Measurements from ENCODE around the gene LRP8. TPM values are rescaled to one million over a fixed set of nuclear protein-coding genes. Genes with fewer than 3 reads are reported as not detected.

The LRP8 gene
- total RNA-seq, 4 donors from 2014 or later: 1.8 to 3.6 (median 2.2) TPM

DNA sequence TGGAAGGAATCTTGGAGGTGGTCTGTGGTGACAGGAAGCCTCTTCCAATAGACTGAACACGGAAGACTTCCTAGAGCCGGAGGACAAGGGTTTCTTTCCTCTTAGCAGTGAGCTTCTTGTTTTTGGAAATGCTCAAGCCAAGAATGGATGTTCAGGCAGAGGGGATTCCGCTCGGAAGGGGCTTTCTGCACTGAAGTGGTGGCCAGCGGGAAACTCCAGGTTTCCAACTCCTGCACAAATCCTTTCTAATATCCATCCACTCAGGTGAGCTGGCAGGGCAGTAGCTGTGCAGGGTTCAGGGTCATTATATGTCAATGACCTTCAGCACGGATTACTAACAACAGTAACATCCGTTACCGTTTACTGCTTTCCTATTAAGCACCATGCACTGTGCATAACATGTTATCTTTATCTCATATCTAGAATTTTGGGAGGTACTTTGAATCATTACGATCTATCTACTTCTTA is 131.8 kb downstream of the LRP8 start:
- Histone ChIP-seq H3K27me3 (no peaks in the 10 kb centered on the region), H3K9me3 (no peaks in the 10 kb centered on the region), H3K4me1 (peaks cover 10 to 43% (median 15%) of the 10 kb centered on the region in 3 donors), H3K4me3 (peak overlapping the region; percentile 66 to 90), H3K36me3 (peaks cover 0 to 5% of the 10 kb centered on the region in 2 donors), H3K27ac (peak overlapping the region; percentile 22 to 99 (median 97))
- ATAC-seq: peak; percentile 7
- 24 to 28% methylated on average over 9 of the region's 9 CpGs for WGBS, 2 donors (ENCODE audit: low coverage in 1 of 2)
- TF ChIP-seq POLR2A (IDR thresholded peaks at IDR 0.05): no peak
- no peak for TF ChIP-seq POLR2AphosphoS5 (IDR thresholded peaks at IDR 0.05)
- no peak for TF ChIP-seq EP300 (IDR thresholded peaks at IDR 0.05)
- TF ChIP-seq, protein P1, sequence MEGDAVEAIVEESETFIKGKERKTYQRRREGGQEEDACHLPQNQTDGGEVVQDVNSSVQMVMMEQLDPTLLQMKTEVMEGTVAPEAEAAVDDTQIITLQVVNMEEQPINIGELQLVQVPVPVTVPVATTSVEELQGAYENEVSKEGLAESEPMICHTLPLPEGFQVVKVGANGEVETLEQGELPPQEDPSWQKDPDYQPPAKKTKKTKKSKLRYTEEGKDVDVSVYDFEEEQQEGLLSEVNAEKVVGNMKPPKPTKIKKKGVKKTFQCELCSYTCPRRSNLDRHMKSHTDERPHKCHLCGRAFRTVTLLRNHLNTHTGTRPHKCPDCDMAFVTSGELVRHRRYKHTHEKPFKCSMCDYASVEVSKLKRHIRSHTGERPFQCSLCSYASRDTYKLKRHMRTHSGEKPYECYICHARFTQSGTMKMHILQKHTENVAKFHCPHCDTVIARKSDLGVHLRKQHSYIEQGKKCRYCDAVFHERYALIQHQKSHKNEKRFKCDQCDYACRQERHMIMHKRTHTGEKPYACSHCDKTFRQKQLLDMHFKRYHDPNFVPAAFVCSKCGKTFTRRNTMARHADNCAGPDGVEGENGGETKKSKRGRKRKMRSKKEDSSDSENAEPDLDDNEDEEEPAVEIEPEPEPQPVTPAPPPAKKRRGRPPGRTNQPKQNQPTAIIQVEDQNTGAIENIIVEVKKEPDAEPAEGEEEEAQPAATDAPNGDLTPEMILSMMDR (IDR thresholded peaks at IDR 0.05): no peak

DNA sequence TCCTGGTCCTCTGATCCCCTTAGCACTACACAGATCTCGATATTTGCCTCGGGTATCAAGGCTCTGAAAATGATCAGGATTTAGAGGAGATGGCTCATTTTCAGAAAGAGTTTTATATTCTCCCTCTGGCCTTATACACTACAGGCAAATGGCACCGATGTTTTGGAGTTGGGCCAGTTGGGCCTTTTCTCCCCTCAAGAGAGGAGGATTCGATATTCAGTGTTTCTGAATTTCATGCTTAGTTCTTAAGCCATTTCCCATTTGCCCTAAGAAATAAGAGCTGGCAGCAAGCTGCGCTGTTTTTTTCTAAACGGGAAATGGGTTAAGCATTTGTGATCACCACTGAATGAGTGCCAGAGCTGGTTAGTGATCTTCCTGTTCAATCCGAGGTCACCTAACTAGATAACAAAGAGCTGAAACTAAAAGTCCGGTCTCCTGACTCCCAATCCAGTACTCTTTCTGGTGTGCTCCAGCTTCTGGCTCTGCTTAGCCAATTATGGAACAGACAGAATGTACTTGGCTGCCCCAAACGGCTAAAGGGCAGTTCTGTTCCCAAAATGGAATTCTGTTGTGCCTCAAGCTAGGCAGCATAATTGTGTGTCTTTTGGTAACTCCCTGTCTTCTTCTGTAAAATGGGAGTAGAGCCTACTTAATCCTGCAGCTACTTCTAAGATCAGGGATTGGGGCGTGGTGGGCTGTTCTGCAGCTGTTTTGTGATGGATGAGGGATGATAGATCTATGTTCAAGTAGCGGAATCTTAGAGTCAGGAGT is 132.4 kb downstream of the LRP8 start:
- no peaks in the 10 kb centered on the region for H3K36me3 ChIP-seq
- WGBS, 2 donors (ENCODE audit: low coverage in 1 of 2): 33 to 57% methylated on average over 3 to 8 of the region's 11 CpGs
- no peaks in the 10 kb centered on the region for H3K9me3 ChIP-seq
- TF ChIP-seq EP300 (IDR thresholded peaks at IDR 0.05) (no peak), POLR2AphosphoS5 (IDR thresholded peaks at IDR 0.05) (no peak), POLR2A (IDR thresholded peaks at IDR 0.05) (no peak)
- TF ChIP-seq, protein P1 (IDR thresholded peaks at IDR 0.05): no peak
- no peaks in the 10 kb centered on the region for H3K27me3 ChIP-seq
- peak overlapping the region; percentile 22 to 99 (median 97) for H3K27ac ChIP-seq
- H3K4me1 ChIP-seq: peaks cover 10 to 43% (median 15%) of the 10 kb centered on the region in 3 donors
- peak overlapping the region in 1 of 2 donors; percentile 90 for H3K4me3 ChIP-seq
- no peak for ATAC-seq

Other genes starting within 250 kb of the LRP8 start
- gene SLC1A7, start 185.4 kb downstream of the LRP8 start, total RNA-seq: 1 to 10 TPM in 1 of 4 donors, under 1 TPM in 2, not detected in 1; 0.54 to 1.6 (median 0.62) TPM
- 10 to 100 TPM; 15.3 to 19.9 (median 17.2) TPM for gene CPT2, start 131.2 kb downstream of the LRP8 start, total RNA-seq
- 100 to 1,000 TPM in 1 of 4 donors, 10 to 100 TPM in 3; 58.8 to 103 (median 84.4) TPM for gene CZIB, start 107.4 kb downstream of the LRP8 start, total RNA-seq
- 10 to 100 TPM; 30.2 to 49.4 (median 32.7) TPM for gene MAGOH, start 89.6 kb downstream of the LRP8 start, total RNA-seq
- not detected for gene DMRTB1, start 131.3 kb upstream of the LRP8 start, total RNA-seq

Measured in gastroesophageal sphincter (tissue), 4 donors.